Thymus (tissue), 14 donors: ENCODE data around the gene NEK7. TPM values are rescaled to one million over a fixed set of nuclear protein-coding genes. Genes with fewer than 3 reads are reported as not detected.

Source experiments
- DNase-seq, 9 donors: peaks; one replicate each; pipeline ENCODE4 v3.0.0-alpha.2; 2013; ENCODE audit warnings: low spot score in 9 of 9, low read depth in 6 of 9, missing footprints in 1 of 9
- H3K27ac ChIP-seq, 2 donors: one replicate each; pipeline ENCODE4 v1.5.1; 2013; ENCODE audit warnings: control low read depth in 1 of 2, low read depth in 1 of 2, low read length in 1 of 2, mild to moderate bottlenecking in 1 of 2, moderate library complexity in 1 of 2
- H3K27me3 ChIP-seq, 2 donors: one replicate each; pipeline ENCODE4 v1.5.1; 2013; ENCODE audit warnings: low read length in 1 of 2; ENCODE audit not compliant: control insufficient read depth in 2 of 2, insufficient read depth in 1 of 2
- H3K36me3 ChIP-seq, 2 donors: one replicate each; pipeline ENCODE4 v1.5.1; 2013; ENCODE audit warnings: low read length in 1 of 2, mild to moderate bottlenecking in 1 of 2, moderate library complexity in 1 of 2; ENCODE audit not compliant: control insufficient read depth in 2 of 2, insufficient read depth in 2 of 2
- H3K4me1 ChIP-seq, 2 donors: one replicate each; pipeline ENCODE4 v1.5.1; 2013; ENCODE audit warnings: low read length in 2 of 2; ENCODE audit not compliant: control insufficient read depth in 2 of 2, insufficient read depth in 2 of 2
- H3K4me3 ChIP-seq, 2 donors: one replicate each; pipeline ENCODE4 v1.5.1; 2013; ENCODE audit warnings: low read length in 2 of 2, control low read depth in 1 of 2, mild to moderate bottlenecking in 1 of 2
- H3K9me3 ChIP-seq, 2 donors: one replicate each; pipeline ENCODE4 v1.5.1; 2013; ENCODE audit warnings: low read length in 1 of 2, mild to moderate bottlenecking in 1 of 2; ENCODE audit not compliant: control insufficient read depth in 2 of 2, insufficient read depth in 1 of 2
- WGBS: extraction: QIAGEN DNeasy Blood & Tissue Kit; methylation state at CpG from one replicate; pipeline ENCODE4 v1.1.7; 2013; 5-methylcytosine and 5-hydroxymethylcytosine counted together
- long read RNA-seq, 10 donors: transcript quantifications; one replicate each; lab custom pipeline, GENCODE V29; 2026
- polyA plus RNA-seq: library from polyadenylated mRNA; stranded (reverse); fragments of 200-250 nt; gene quantifications from one replicate; pipeline ENCODE4 v1.2.3, GENCODE V29; 2013
- total RNA-seq: library from RNA; stranded (reverse); fragments of 120-200 nt; gene quantifications from one replicate; pipeline ENCODE4 v1.2.4, GENCODE V29; 2013
- donor health status: healthy.

Gene NEK7
- total RNA-seq (56.8 TPM), polyA plus RNA-seq (31.4 TPM)
- long read RNA-seq, donor 1, full-length matches to known transcripts, result 1 of 1 reads
- long read RNA-seq, donor 1, partial matches to known transcripts, result 0 of 1 reads
- long read RNA-seq, donor 1, other reads (novel, unspliced or antisense), result 0 of 1 reads
- long read RNA-seq, donor 2, full-length matches to known transcripts, result 22 of 22 reads
- long read RNA-seq, donor 2, partial matches to known transcripts, result 0 of 22 reads
- long read RNA-seq, donor 2, other reads (novel, unspliced or antisense), result 0 of 22 reads
- long read RNA-seq, donor 3, full-length matches to known transcripts, result 11 of 122 reads
- long read RNA-seq, donor 3, partial matches to known transcripts, result 111 of 122 reads
- long read RNA-seq, donor 3, other reads (novel, unspliced or antisense), result 0 of 122 reads
- long read RNA-seq, donor 4, full-length matches to known transcripts, result 5 of 5 reads
- long read RNA-seq, donor 4, partial matches to known transcripts, result 0 of 5 reads
- long read RNA-seq, donor 4, other reads (novel, unspliced or antisense), result 0 of 5 reads
- long read RNA-seq, donor 5, full-length matches to known transcripts, result 21 of 21 reads
- long read RNA-seq, donor 5, partial matches to known transcripts, result 0 of 21 reads
- long read RNA-seq, donor 5, other reads (novel, unspliced or antisense), result 0 of 21 reads
- long read RNA-seq, donor 6, full-length matches to known transcripts, result 13 of 13 reads
- long read RNA-seq, donor 6, partial matches to known transcripts, result 0 of 13 reads
- long read RNA-seq, donor 6, other reads (novel, unspliced or antisense), result 0 of 13 reads
- long read RNA-seq, donor 7, full-length matches to known transcripts, result 18 of 97 reads
- long read RNA-seq, donor 7, partial matches to known transcripts, result 79 of 97 reads
- long read RNA-seq, donor 7, other reads (novel, unspliced or antisense), result 0 of 97 reads
- long read RNA-seq, donor 8, full-length matches to known transcripts, result 9 of 9 reads
- long read RNA-seq, donor 8, partial matches to known transcripts, result 0 of 9 reads
- long read RNA-seq, donor 8, other reads (novel, unspliced or antisense), result 0 of 9 reads
- long read RNA-seq, donor 9, full-length matches to known transcripts, result 10 of 10 reads
- long read RNA-seq, donor 9, partial matches to known transcripts, result 0 of 10 reads
- long read RNA-seq, donor 9, other reads (novel, unspliced or antisense), result 0 of 10 reads
- long read RNA-seq, donor 10, full-length matches to known transcripts, result 17 of 17 reads
- long read RNA-seq, donor 10, partial matches to known transcripts, result 0 of 17 reads
- long read RNA-seq, donor 10, other reads (novel, unspliced or antisense), result 0 of 17 reads

GRCh38 chr1:198156745-198157240 lies at the start of gene NEK7:
TSS of gene NEK7 (plus strand) at chr1:198156998. CDS start at chr1:198232581, 75,583 bp downstream.
- Histone ChIP-seq H3K27ac (peak within 1 kb of the TSS; percentile 87 to 98), H3K4me1 (peaks cover 2 to 13% of the 10 kb centered on the region in 2 donors), H3K9me3 (no peaks in the 10 kb centered on the region), H3K27me3 (no peaks in the 10 kb centered on the region), H3K36me3 (no peaks in the 10 kb centered on the region), H3K4me3 (peak within 1 kb of the TSS; percentile 65 to 97)
- under 1% methylated on average over 63 of the region's 63 CpGs for WGBS
- DNase-seq, result peak in 8 of 9 donors; percentile 38 to 87 (median 66)

GRCh38 chr1:198107091-198107501 lies 49.7 kb upstream of the NEK7 start:
- no peak for DNase-seq
- peaks cover 0 to 3% of the 10 kb centered on the region in 2 donors for H3K4me1 ChIP-seq
- H3K36me3 ChIP-seq, result no peaks in the 10 kb centered on the region
- no peaks in the 10 kb centered on the region for H3K27me3 ChIP-seq
- WGBS, result 100% methylated on average over 2 of the region's 2 CpGs
- no peak overlapping the region for H3K4me3 ChIP-seq
- H3K9me3 ChIP-seq, result no peaks in the 10 kb centered on the region
- H3K27ac ChIP-seq, result no peak overlapping the region

GRCh38 chr1:198108636-198109370 lies 48.0 kb upstream of the NEK7 start:
- Histone ChIP-seq H3K4me3 (no peak overlapping the region), H3K27me3 (no peaks in the 10 kb centered on the region), H3K27ac (no peak overlapping the region), H3K9me3 (no peaks in the 10 kb centered on the region), H3K4me1 (no peaks in the 10 kb centered on the region), H3K36me3 (no peaks in the 10 kb centered on the region)
- 97% methylated on average over 1 of the region's 1 CpG for WGBS
- no peak for DNase-seq

GRCh38 chr1:198109371-198109715 lies 47.5 kb upstream of the NEK7 start:
- no peak for DNase-seq
- no peaks in the 10 kb centered on the region for H3K9me3 ChIP-seq
- no peaks in the 10 kb centered on the region for H3K36me3 ChIP-seq
- no peak overlapping the region for H3K4me3 ChIP-seq
- H3K4me1 ChIP-seq, result no peaks in the 10 kb centered on the region
- no peaks in the 10 kb centered on the region for H3K27me3 ChIP-seq
- no peak overlapping the region for H3K27ac ChIP-seq

GRCh38 chr1:198113342-198113750 lies 43.5 kb upstream of the NEK7 start:
- DNase-seq, result no peak
- Histone ChIP-seq H3K4me1 (no peaks in the 10 kb centered on the region), H3K36me3 (no peaks in the 10 kb centered on the region)

GRCh38 chr1:198116069-198116468 lies 40.7 kb upstream of the NEK7 start:
- 70% methylated on average over 1 of the region's 1 CpG for WGBS

More at GRCh38 chr1:198113342-198113750, 43.5 kb upstream of the NEK7 start:
- Histone ChIP-seq H3K4me3 (no peak overlapping the region), H3K27me3 (no peaks in the 10 kb centered on the region), H3K9me3 (no peaks in the 10 kb centered on the region), H3K27ac (no peak overlapping the region)

GRCh38 chr1:198116469-198116868 lies 40.3 kb upstream of the NEK7 start:
- H3K27me3 ChIP-seq, result no peaks in the 10 kb centered on the region
- H3K36me3 ChIP-seq, result no peaks in the 10 kb centered on the region
- no peak for DNase-seq
- H3K4me1 ChIP-seq, result no peaks in the 10 kb centered on the region
- H3K4me3 ChIP-seq, result no peak overlapping the region
- 98% methylated on average over 5 of the region's 5 CpGs for WGBS
- no peaks in the 10 kb centered on the region for H3K9me3 ChIP-seq
- no peak overlapping the region for H3K27ac ChIP-seq

More at GRCh38 chr1:198116069-198116468, 40.7 kb upstream of the NEK7 start:
- no peaks in the 10 kb centered on the region for H3K9me3 ChIP-seq
- no peak overlapping the region for H3K27ac ChIP-seq
- no peaks in the 10 kb centered on the region for H3K4me1 ChIP-seq
- H3K4me3 ChIP-seq, result no peak overlapping the region
- H3K27me3 ChIP-seq, result no peaks in the 10 kb centered on the region
- no peak for DNase-seq
- H3K36me3 ChIP-seq, result no peaks in the 10 kb centered on the region

GRCh38 chr1:198117267-198117666 lies 39.5 kb upstream of the NEK7 start:
- Histone ChIP-seq H3K27ac (no peak overlapping the region), H3K4me1 (no peaks in the 10 kb centered on the region), H3K9me3 (no peaks in the 10 kb centered on the region), H3K36me3 (no peaks in the 10 kb centered on the region), H3K27me3 (no peaks in the 10 kb centered on the region), H3K4me3 (no peak overlapping the region)
- WGBS, result 100% methylated on average over 1 of the region's 1 CpG
- DNase-seq, result no peak
